GM23248 (cell line): ENCODE results near the gene PHACTR3. TPM values are rescaled to one million over a fixed set of nuclear protein-coding genes. Genes with fewer than 3 reads are reported as not detected.

Source experiments
- DNase-seq: peaks from one replicate; pipeline ENCODE4 v3.0.0-alpha.2; 2015
- H2AFZ ChIP-seq: fragments of 200-600 bp; sonication (generic); 2 replicates; pipeline ENCODE4 v1.6.1; 2016; ENCODE audit warnings: antibody characterized with exemption
- H3F3A ChIP-seq: fragments of 200-600 bp; sonication (generic); 2 replicates; pipeline ENCODE4 v1.6.1; 2016; ENCODE audit warnings: mild to moderate bottlenecking, antibody characterized with exemption, mixed run types; ENCODE audit not compliant: insufficient read depth
- H3K27ac ChIP-seq: fragments of 200-600 bp; sonication (generic); 2 replicates; pipeline ENCODE4 v1.5.1; 2016; ENCODE audit warnings: mild to moderate bottlenecking
- H3K27me3 ChIP-seq: fragments of 200-600 bp; sonication (generic); replicated peaks from 2 replicates; pipeline ENCODE4 v1.6.1; 2016; ENCODE audit warnings: mild to moderate bottlenecking; ENCODE audit not compliant: insufficient read depth
- H3K36me3 ChIP-seq: fragments of 200-600 bp; sonication (generic); 2 replicates; pipeline ENCODE4 v1.6.1; 2016; ENCODE audit warnings: low read depth, mild to moderate bottlenecking
- H3K4me1 ChIP-seq: fragments of 200-600 bp; sonication (generic); 2 replicates; pipeline ENCODE4 v1.6.1; 2016; ENCODE audit warnings: mild to moderate bottlenecking; ENCODE audit not compliant: insufficient read depth
- H3K4me2 ChIP-seq: fragments of 200-600 bp; sonication (generic); one replicate; pipeline ENCODE4 v1.6.1; 2016; ENCODE audit warnings: mild to moderate bottlenecking; ENCODE audit not compliant: unreplicated experiment
- H3K4me3 ChIP-seq: fragments of 200-600 bp; sonication (generic); 2 replicates; pipeline ENCODE4 v1.5.1; 2016; ENCODE audit warnings: mild to moderate bottlenecking
- H3K79me2 ChIP-seq: fragments of 200-600 bp; sonication (generic); 2 replicates; pipeline ENCODE4 v1.6.1; 2016; ENCODE audit warnings: mild to moderate bottlenecking; ENCODE audit not compliant: insufficient read depth
- H3K9ac ChIP-seq: fragments of 200-600 bp; sonication (generic); 2 replicates; pipeline ENCODE4 v1.6.1; 2016; ENCODE audit warnings: mild to moderate bottlenecking
- H3K9me2 ChIP-seq: fragments of 200-600 bp; sonication (generic); 2 replicates; pipeline ENCODE4 v1.6.1; 2016; ENCODE audit warnings: mixed run types, mild to moderate bottlenecking, moderate library complexity; ENCODE audit not compliant: insufficient read depth
- H3K9me3 ChIP-seq: fragments of 200-600 bp; sonication (generic); one replicate; pipeline ENCODE4 v1.6.1; 2017; ENCODE audit warnings: low read depth
- H4K20me1 ChIP-seq: fragments of 200-600 bp; sonication (generic); 2 replicates; pipeline ENCODE4 v1.6.0; 2016; ENCODE audit not compliant: insufficient read depth
- EZH2 ChIP-seq: fragments of 200-600 bp; sonication (generic); IDR thresholded peaks from 2 replicates; pipeline ENCODE4 v1.6.1; 2018; ENCODE audit warnings: antibody characterized with exemption, mild to moderate bottlenecking; ENCODE audit not compliant: insufficient read depth, poor library complexity, severe bottlenecking
- EZH2phosphoT487 ChIP-seq: fragments of 200-600 bp; sonication (generic); IDR thresholded peaks from 2 replicates; pipeline ENCODE4 v1.6.1; 2018; ENCODE audit warnings: antibody characterized with exemption, moderate library complexity, mild to moderate bottlenecking, low read depth; ENCODE audit not compliant: insufficient read depth
- WGBS, 2 experiments: methylation state at CpG; one replicate each; pipeline ENCODE4 v1.1.6; 2015 to 2017; ENCODE audit warnings: low lambda C conversion rate in 2 of 2, low coverage in 1 of 2; ENCODE audit errors: missing lambda C conversion rate in 2 of 2; 5-methylcytosine and 5-hydroxymethylcytosine counted together
- in situ Hi-C: fragments of 300-500 bp; cut with MboI; formaldehyde crosslinking; loops from 2 replicates; pipeline ENCODE4 v1.15.0; 2020
- polyA plus RNA-seq: library from polyadenylated mRNA; unstranded; fragments of >200 nt; fragmentation: Nextera tagmentation; extraction: Ambion mirVana; gene quantifications from 2 replicates; pipeline ENCODE4 v1.2.1, GENCODE V29; 2016
- total RNA-seq: library from RNA; depleted of rRNA; stranded (reverse); fragments of >200 nt; shearing (Covaris generic); gene quantifications from 2 replicates; pipeline ENCODE4 v1.2.3, GENCODE V29; 2014

The PHACTR3 gene
- total and polyA plus RNA-seq, 2 experiments from 2014 or later: not detected

DNA sequence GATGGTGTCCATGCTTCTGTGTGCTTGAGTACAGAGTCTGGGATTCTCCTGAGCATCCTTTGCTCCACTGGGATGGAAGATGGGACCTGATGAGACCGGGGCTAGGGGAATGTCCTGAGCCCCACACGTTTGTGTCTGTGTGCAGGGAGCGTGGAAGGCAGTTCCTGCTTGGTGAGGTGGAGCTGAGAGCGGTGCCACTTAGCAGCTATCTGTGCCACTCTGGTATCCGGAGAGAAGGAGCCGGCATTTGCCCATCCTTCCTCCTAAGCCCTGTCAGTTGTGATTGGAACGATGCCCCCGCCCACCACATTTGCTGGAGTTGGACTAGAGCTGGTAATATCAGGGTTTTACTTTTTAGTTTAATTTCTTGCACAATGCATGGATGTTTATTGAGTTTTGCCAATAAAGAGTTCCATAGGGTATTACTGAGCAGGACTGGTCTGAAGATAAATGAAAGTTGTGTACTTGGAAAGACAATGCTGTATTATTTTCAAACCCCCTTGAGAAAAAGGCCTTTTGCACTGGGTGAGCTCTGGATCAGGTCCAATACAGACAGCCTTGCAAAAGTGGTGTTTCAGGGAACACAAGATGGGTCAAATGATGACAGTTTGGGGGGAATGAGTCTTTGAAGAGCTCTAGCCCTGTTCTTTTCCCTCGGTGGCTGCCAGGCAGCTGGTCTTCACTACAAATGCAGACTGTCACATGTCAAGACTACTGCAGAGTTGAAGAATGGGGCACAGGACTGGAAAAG is 198.3 kb downstream of the PHACTR3 start:
- Histone ChIP-seq H3K27ac (no peak overlapping the region), H3F3A (no peaks in the 10 kb centered on the region), H3K27me3 (0 out of 2 replicates have a peak, but pooled peaks cover 6% of the 10 kb centered on the region), H3K9me3 (no peaks in the 10 kb centered on the region), H3K9ac (no peak overlapping the region), H3K4me1 (no peaks in the 10 kb centered on the region), H3K4me2 (no peak overlapping the region), H4K20me1 (no peaks in the 10 kb centered on the region), H2AFZ (no peak overlapping the region), H3K36me3 (no peaks in the 10 kb centered on the region), H3K9me2 (no peaks in the 10 kb centered on the region), H3K4me3 (no peak overlapping the region), H3K79me2 (no peaks in the 10 kb centered on the region)
- WGBS, 2 experiments: 25 to 28% methylated on average over 9 of the region's 9 CpGs
- no peak for DNase-seq
- TF ChIP-seq EZH2 (no peak), EZH2phosphoT487 (no peak)
- in situ Hi-C loops: no loop called here

DNA sequence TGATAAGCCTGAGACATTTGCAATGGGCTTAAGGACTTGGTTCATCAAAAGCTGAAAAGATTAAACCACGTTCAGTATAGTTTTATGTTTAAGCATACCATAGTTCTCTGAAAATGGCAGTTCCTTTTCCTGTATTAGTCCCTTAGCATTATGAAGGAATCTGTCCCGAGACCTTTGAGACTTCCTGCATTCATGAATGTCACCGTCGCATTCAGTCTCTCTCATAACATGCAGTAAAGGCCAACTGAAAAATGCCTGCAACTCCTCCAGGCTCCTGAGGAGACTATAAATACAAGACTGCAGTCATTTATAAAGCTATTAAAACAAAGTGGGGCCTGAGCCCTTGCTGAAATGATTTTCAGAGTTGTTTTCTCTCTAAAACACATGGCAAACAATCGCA is 200.0 kb downstream of the PHACTR3 start:
- H3K36me3 ChIP-seq: no peaks in the 10 kb centered on the region
- TF ChIP-seq EZH2phosphoT487 (no peak), EZH2 (no peak)
- no peak for DNase-seq
- H3K4me1 ChIP-seq: no peaks in the 10 kb centered on the region
- H3F3A ChIP-seq: no peaks in the 10 kb centered on the region
- no peaks in the 10 kb centered on the region for H4K20me1 ChIP-seq
- H3K4me3 ChIP-seq: no peak overlapping the region
- no peak overlapping the region for H3K27ac ChIP-seq
- no peak overlapping the region for H3K4me2 ChIP-seq
- H3K9me2 ChIP-seq: no peaks in the 10 kb centered on the region
- H2AFZ ChIP-seq: no peak overlapping the region
- H3K27me3 ChIP-seq: peaks cover 6% of the 10 kb centered on the region; the same call in 1 of the 2 replicates
- 24 to 29% methylated on average over 5 of the region's 5 CpGs for WGBS, 2 experiments
- no peaks in the 10 kb centered on the region for H3K9me3 ChIP-seq
- H3K79me2 ChIP-seq: no peaks in the 10 kb centered on the region
- in situ Hi-C loops: no loop called here
- no peak overlapping the region for H3K9ac ChIP-seq

DNA sequence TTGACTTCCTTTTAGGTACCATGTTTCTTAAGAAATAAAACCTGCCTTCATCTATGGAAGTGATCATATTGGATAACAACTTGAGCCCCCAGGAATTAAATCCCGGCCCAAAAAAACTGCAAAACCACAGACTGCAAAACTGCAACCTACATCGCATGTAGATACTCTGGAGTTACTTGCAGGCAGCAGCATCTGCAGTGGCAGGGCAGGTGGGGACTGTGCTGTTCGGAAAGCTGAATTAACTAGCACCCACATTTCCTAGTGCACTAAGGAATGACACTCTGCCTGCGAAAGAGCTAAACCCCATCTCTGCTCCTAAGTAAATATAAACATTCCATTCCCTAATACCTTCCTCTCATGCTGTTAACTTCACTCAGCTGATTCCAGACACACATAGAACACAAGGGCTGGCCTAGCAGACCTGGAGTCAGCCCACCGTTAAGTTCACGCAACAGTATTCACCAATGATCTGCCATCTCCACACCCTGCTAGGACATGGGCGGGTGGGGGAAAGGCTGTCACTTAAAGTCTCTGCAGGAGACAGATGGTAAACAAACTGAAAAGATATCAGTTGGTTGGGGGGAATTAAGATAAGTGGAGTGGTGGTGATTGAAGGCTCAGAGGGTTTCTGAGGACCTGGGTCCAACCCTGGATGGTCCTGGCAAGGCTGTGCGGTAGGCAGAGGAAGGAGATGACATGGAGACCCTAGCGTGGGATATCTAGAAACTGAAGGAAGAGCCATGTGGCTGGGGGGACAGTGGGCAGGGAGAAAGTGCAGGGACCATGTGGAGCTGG is 200.7 kb downstream of the PHACTR3 start:
- Histone ChIP-seq H3K27me3 (peaks cover 6% of the 10 kb centered on the region; the same call in 1 of the 2 replicates), H3K4me2 (no peak overlapping the region), H3K4me1 (no peaks in the 10 kb centered on the region), H3K79me2 (no peaks in the 10 kb centered on the region), H3K9me2 (no peaks in the 10 kb centered on the region), H3K9ac (no peak overlapping the region), H2AFZ (no peak overlapping the region), H3F3A (no peaks in the 10 kb centered on the region), H3K36me3 (no peaks in the 10 kb centered on the region), H3K4me3 (no peak overlapping the region), H3K9me3 (no peaks in the 10 kb centered on the region), H4K20me1 (no peaks in the 10 kb centered on the region), H3K27ac (no peak overlapping the region)
- in situ Hi-C loops: no loop called here
- TF ChIP-seq EZH2phosphoT487: no peak
- no peak for TF ChIP-seq EZH2
- no peak for DNase-seq
- 45 to 46% methylated on average over 9 of the region's 9 CpGs for WGBS, 2 experiments

DNA sequence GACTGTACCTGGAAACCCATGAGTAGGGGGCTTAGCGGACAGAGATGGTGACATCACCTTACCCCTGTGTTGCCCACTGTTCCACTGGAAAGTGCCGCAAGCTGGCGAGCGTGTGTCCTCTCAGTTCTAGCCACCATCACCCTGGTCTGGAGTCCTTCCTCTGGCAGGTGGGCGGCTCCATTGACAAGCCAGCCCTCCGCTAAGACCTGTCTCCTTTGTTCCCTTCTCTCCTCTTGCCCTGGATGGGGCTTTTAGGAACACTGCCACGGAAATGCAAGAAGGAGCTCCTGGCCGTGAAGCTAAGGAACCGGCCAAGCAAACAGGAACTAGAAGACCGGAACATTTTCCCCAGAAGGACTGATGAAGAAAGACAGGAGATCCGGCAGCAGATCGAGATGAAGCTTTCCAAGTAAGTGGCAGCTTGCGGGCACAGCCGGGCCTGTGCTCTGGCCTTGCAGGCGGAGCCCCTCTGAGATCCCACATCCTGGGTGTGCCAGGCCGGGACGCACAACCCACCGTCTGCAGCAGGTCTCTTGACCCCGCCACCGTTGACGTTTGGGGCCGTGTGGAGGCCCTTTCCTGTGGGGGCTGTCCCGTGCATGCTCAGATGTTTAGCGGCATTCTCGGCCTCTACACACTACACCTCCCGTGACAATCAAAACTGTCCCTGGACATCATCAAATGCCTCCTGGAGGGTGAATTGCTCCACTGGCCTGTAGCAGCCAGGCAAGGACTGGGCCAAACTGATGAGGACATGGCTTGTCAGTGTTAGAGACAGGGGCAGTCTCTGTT is 201.6 kb downstream of the PHACTR3 start:
- no peaks in the 10 kb centered on the region for H4K20me1 ChIP-seq
- no peak overlapping the region for H3K4me3 ChIP-seq
- in situ Hi-C loops: no loop called here
- no peak overlapping the region for H3K4me2 ChIP-seq
- H3K36me3 ChIP-seq: no peaks in the 10 kb centered on the region
- H3F3A ChIP-seq: no peaks in the 10 kb centered on the region
- no peak for TF ChIP-seq EZH2phosphoT487
- no peak for TF ChIP-seq EZH2
- H3K27ac ChIP-seq: no peak overlapping the region
- DNase-seq: no peak
- no peaks in the 10 kb centered on the region for H3K9me2 ChIP-seq
- no peaks in the 10 kb centered on the region for H3K9me3 ChIP-seq
- H3K4me1 ChIP-seq: no peaks in the 10 kb centered on the region
- no peaks in the 10 kb centered on the region for H3K79me2 ChIP-seq
- WGBS, 2 experiments: 74 to 81% methylated on average over 26 of the region's 26 CpGs
- no peak overlapping the region for H3K9ac ChIP-seq
- H3K27me3 ChIP-seq: peaks cover 6% of the 10 kb centered on the region; the same call in 1 of the 2 replicates
- no peak overlapping the region for H2AFZ ChIP-seq
